ENCODE data around the gene PTMS.
A peak's percentile ranks its signal among the peaks of the same experiment; 100 is the strongest.

The PTMS gene

GRCh38 chr12:6788972-6789924 is 23.1 kb downstream of the PTMS start, which contains the start of gene CD4:
Gene CD4, plus strand, starts transcription at chr12:6789528. Its CDS starts 10,611 bp downstream, at chr12:6800139.
- no peak for DNase-seq

- no peak for DNase-seq
Measured at GRCh38 chr12:6790496-6791150, 24.5 kb downstream of the PTMS start.

- DNase-seq = no peak
Measured at GRCh38 chr12:6791931-6792520, 25.9 kb downstream of the PTMS start.

- DNase-seq = peak; percentile 71
Measured at GRCh38 chr12:6792522-6793201, 26.5 kb downstream of the PTMS start.

- DNase-seq = no peak
Measured at GRCh38 chr12:6795088-6795487, 28.9 kb downstream of the PTMS start.

- DNase-seq = no peak
Measured at GRCh38 chr12:6796576-6796975, 30.4 kb downstream of the PTMS start.

GRCh38 chr12:6799147-6799546 is 33.0 kb downstream of the PTMS start:
- no peak for DNase-seq

GRCh38 chr12:6807170-6807569 is 41.0 kb downstream of the PTMS start:
- no peak for DNase-seq

GRCh38 chr12:6809056-6809455 is 42.9 kb downstream of the PTMS start:
- no peak for DNase-seq

GRCh38 chr12:6810758-6811157 is 44.6 kb downstream of the PTMS start:
- DNase-seq = no peak

- DNase-seq = no peak
Measured at GRCh38 chr12:6813363-6813762, 47.2 kb downstream of the PTMS start.

- DNase-seq = no peak
Measured at GRCh38 chr12:6816598-6816997, 50.4 kb downstream of the PTMS start.

GRCh38 chr12:6817098-6817497 is 50.9 kb downstream of the PTMS start:
- DNase-seq = no peak

- DNase-seq = no peak
Measured at GRCh38 chr12:6817662-6818157, 51.5 kb downstream of the PTMS start.

- DNase-seq = peak; percentile 46
Measured at GRCh38 chr12:6818222-6818621, 52.1 kb downstream of the PTMS start.

GRCh38 chr12:6818645-6819044 is 52.5 kb downstream of the PTMS start:
- no peak for DNase-seq

GRCh38 chr12:6819106-6820030 is 53.2 kb downstream of the PTMS start:
- DNase-seq = no peak

- DNase-seq = peak; percentile 49
Measured at GRCh38 chr12:6820166-6820565, 54.0 kb downstream of the PTMS start.
